ENCODE measurements around the gene SMYD3.

Gene SMYD3

DNA sequence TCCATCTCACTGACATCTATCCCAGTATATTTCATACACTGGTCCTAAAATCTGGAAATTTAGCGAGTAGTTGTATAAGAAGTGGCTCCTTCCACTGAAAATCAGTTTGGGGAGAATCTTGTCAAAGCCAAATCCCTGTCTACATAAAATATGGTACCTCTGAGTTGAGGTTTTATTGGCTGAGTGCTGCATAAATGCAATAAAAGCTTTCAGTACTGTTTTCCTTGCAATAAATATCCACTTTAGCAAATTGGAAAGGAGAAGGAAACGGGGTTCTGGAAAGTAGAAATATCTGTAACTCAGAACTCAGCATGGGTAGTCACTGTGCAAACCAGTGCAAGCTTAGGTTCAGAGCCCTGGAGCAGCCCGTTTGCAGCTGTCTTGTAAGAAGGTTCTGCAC, 580.2 kb downstream of the SMYD3 start:
- Histone ChIP-seq H3K4me2 (ENCODE audit: low read depth, low read length) (no peak overlapping the region), H3K27ac (ENCODE audit: low read length) (no peak overlapping the region), H3K4me3 (ENCODE audit: low read length) (no peak overlapping the region), H3K4me1 (ENCODE audit: low read length) (no peaks in the 10 kb centered on the region), H4K20me1 (ENCODE audit: insufficient read depth, low read length) (no peaks in the 10 kb centered on the region), H3K9ac (ENCODE audit: low read length) (no peak overlapping the region), H3K36me3 (replicated peaks; ENCODE audit: insufficient read depth, low read length) (no peaks in the 10 kb centered on the region), H2AFZ (ENCODE audit: low read length) (no peak overlapping the region), H3K27me3 (replicated peaks; ENCODE audit: insufficient read depth, low read length) (no peaks in the 10 kb centered on the region), H3F3A (ENCODE audit: insufficient read depth, low read length) (no peaks in the 10 kb centered on the region), H3K9me2 (replicated peaks; ENCODE audit: insufficient read depth, low read length) (no peaks in the 10 kb centered on the region), H3K9me3 (replicated peaks; ENCODE audit: insufficient read depth, low read length) (no peaks in the 10 kb centered on the region), H3K79me2 (ENCODE audit: low read length) (no peaks in the 10 kb centered on the region)
- no peak for DNase-seq
- TF ChIP-seq EZH2 (optimal IDR thresholded peaks at IDR 0.05; ENCODE audit: low read depth, low read length) (no peak), EZH2phosphoT487 (IDR thresholded peaks at IDR 0.05; ENCODE audit: low read length) (no peak)
- TF ChIP-seq, protein P1, sequence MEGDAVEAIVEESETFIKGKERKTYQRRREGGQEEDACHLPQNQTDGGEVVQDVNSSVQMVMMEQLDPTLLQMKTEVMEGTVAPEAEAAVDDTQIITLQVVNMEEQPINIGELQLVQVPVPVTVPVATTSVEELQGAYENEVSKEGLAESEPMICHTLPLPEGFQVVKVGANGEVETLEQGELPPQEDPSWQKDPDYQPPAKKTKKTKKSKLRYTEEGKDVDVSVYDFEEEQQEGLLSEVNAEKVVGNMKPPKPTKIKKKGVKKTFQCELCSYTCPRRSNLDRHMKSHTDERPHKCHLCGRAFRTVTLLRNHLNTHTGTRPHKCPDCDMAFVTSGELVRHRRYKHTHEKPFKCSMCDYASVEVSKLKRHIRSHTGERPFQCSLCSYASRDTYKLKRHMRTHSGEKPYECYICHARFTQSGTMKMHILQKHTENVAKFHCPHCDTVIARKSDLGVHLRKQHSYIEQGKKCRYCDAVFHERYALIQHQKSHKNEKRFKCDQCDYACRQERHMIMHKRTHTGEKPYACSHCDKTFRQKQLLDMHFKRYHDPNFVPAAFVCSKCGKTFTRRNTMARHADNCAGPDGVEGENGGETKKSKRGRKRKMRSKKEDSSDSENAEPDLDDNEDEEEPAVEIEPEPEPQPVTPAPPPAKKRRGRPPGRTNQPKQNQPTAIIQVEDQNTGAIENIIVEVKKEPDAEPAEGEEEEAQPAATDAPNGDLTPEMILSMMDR (IDR thresholded peaks at IDR 0.05; ENCODE audit: low read length): no peak

DNA sequence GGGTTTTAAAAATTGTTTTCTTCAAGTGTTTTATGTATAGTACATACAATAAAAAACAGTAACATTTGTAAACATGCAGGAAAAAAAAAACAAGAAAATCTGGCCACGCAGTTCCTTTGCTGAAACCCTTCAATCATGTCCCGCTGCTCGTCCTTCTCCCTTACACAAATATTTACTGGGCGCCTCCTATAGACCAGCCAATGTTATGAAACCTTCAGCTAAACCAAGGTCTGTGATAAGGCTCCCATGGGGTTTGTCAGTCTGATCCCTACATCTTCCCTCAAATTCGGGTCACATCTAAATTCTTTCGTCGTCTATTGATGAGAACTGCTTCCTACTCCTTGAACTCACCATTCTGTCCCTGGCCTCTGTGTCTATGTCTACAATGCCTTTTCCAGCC, 583.9 kb downstream of the SMYD3 start:
- H4K20me1 ChIP-seq (ENCODE audit: insufficient read depth, low read length): no peaks in the 10 kb centered on the region
- no peaks in the 10 kb centered on the region for H3K9me3 ChIP-seq (replicated peaks; ENCODE audit: insufficient read depth, low read length)
- TF ChIP-seq, protein P1 (IDR thresholded peaks at IDR 0.05; ENCODE audit: low read length): no peak
- no peak for TF ChIP-seq EZH2 (optimal IDR thresholded peaks at IDR 0.05; ENCODE audit: low read depth, low read length)
- TF ChIP-seq EZH2phosphoT487 (IDR thresholded peaks at IDR 0.05; ENCODE audit: low read length): no peak
- H3K4me1 ChIP-seq (ENCODE audit: low read length): no peaks in the 10 kb centered on the region
- no peaks in the 10 kb centered on the region for H3F3A ChIP-seq (ENCODE audit: insufficient read depth, low read length)
- no peaks in the 10 kb centered on the region for H3K27me3 ChIP-seq (replicated peaks; ENCODE audit: insufficient read depth, low read length)
- H2AFZ ChIP-seq (ENCODE audit: low read length): no peak overlapping the region
- H3K27ac ChIP-seq (ENCODE audit: low read length): no peak overlapping the region
- no peak overlapping the region for H3K4me2 ChIP-seq (ENCODE audit: low read depth, low read length)
- no peak overlapping the region for H3K9ac ChIP-seq (ENCODE audit: low read length)
- no peak overlapping the region for H3K4me3 ChIP-seq (ENCODE audit: low read length)
- no peaks in the 10 kb centered on the region for H3K9me2 ChIP-seq (replicated peaks; ENCODE audit: insufficient read depth, low read length)
- H3K36me3 ChIP-seq (replicated peaks; ENCODE audit: insufficient read depth, low read length): no peaks in the 10 kb centered on the region
- H3K79me2 ChIP-seq (ENCODE audit: low read length): no peaks in the 10 kb centered on the region
- no peak for DNase-seq

DNA sequence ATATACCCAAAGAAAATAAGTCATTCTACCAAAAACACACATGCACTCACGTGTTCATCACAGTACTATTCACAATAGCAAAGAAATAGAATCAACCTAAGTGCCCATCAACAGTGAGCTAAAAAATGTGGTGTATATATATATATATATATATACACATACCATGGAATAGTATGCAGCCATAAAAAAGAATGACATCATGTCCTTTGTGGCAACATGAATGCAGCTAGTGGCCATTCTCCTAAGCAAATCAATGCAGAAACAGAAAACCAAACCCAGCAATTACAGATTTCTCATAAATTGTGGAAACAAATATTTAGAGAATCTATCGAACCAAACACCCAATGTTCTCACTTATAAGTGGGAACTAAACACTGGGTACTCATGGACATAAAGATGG, 585.7 kb downstream of the SMYD3 start:
- H3K27me3 ChIP-seq (replicated peaks; ENCODE audit: insufficient read depth, low read length): no peaks in the 10 kb centered on the region
- DNase-seq: no peak
- no peak overlapping the region for H2AFZ ChIP-seq (ENCODE audit: low read length)
- H3K4me1 ChIP-seq (ENCODE audit: low read length): no peaks in the 10 kb centered on the region
- H3K79me2 ChIP-seq (ENCODE audit: low read length): no peaks in the 10 kb centered on the region
- H3K4me2 ChIP-seq (ENCODE audit: low read depth, low read length): no peak overlapping the region
- no peaks in the 10 kb centered on the region for H3K36me3 ChIP-seq (replicated peaks; ENCODE audit: insufficient read depth, low read length)
- TF ChIP-seq, protein P1 (IDR thresholded peaks at IDR 0.05; ENCODE audit: low read length): no peak
- no peak for TF ChIP-seq EZH2 (optimal IDR thresholded peaks at IDR 0.05; ENCODE audit: low read depth, low read length)
- no peak for TF ChIP-seq EZH2phosphoT487 (IDR thresholded peaks at IDR 0.05; ENCODE audit: low read length)
- H3K4me3 ChIP-seq (ENCODE audit: low read length): no peak overlapping the region
- H3K9ac ChIP-seq (ENCODE audit: low read length): no peak overlapping the region
- no peaks in the 10 kb centered on the region for H3K9me3 ChIP-seq (replicated peaks; ENCODE audit: insufficient read depth, low read length)
- no peaks in the 10 kb centered on the region for H4K20me1 ChIP-seq (ENCODE audit: insufficient read depth, low read length)
- H3K27ac ChIP-seq (ENCODE audit: low read length): no peak overlapping the region
- H3F3A ChIP-seq (ENCODE audit: insufficient read depth, low read length): no peaks in the 10 kb centered on the region
- H3K9me2 ChIP-seq (replicated peaks; ENCODE audit: insufficient read depth, low read length): no peaks in the 10 kb centered on the region
